HG03575 (cell line): ENCODE results near the gene LAMA4.
"Not testable (repeated sequence)": the region's sequence is repeated elsewhere in the genome, so short reads cannot be mapped to it uniquely, and the experiment has no call there.

Experiments used
- ATAC-seq: cut with Tn5 transposase; IDR thresholded peaks from one replicate; pipeline ENCODE4 v1.9.1; 2021; ENCODE audit not compliant: unreplicated experiment, insufficient number of reproducible peaks, low FRiP score; ENCODE audit errors: extremely low read depth

LAMA4 gene

GRCh38 chr6:112221981-112222852, 32.1 kb downstream of the LAMA4 start:
- no peak for ATAC-seq

GRCh38 chr6:112221561-112221960, 32.8 kb downstream of the LAMA4 start:
- no peak for ATAC-seq

- ATAC-seq: no peak
Measured at GRCh38 chr6:112218563-112218962, 35.8 kb downstream of the LAMA4 start.

GRCh38 chr6:112216662-112217551, 37.5 kb downstream of the LAMA4 start:
- no peak for ATAC-seq

- ATAC-seq: no peak
Measured at GRCh38 chr6:112215488-112216284, 38.7 kb downstream of the LAMA4 start.

GRCh38 chr6:112214739-112215269, 39.6 kb downstream of the LAMA4 start:
- no peak for ATAC-seq

- no peak for ATAC-seq
Measured at GRCh38 chr6:112210852-112211251, 43.5 kb downstream of the LAMA4 start.

- no peak for ATAC-seq
Measured at GRCh38 chr6:112209131-112209530, 45.2 kb downstream of the LAMA4 start.

GRCh38 chr6:112207776-112208175, 46.6 kb downstream of the LAMA4 start:
- no peak for ATAC-seq

- no peak for ATAC-seq
Measured at GRCh38 chr6:112207131-112207530, 47.2 kb downstream of the LAMA4 start.

- ATAC-seq: no peak
Measured at GRCh38 chr6:112206110-112206458, 48.3 kb downstream of the LAMA4 start.

- no peak for ATAC-seq
Measured at GRCh38 chr6:112205427-112206109, 48.8 kb downstream of the LAMA4 start.

- ATAC-seq: no peak
Measured at GRCh38 chr6:112204350-112204706, 50.0 kb downstream of the LAMA4 start.

GRCh38 chr6:112203577-112204349, 50.6 kb downstream of the LAMA4 start:
- ATAC-seq: no peak

GRCh38 chr6:112202639-112203341, 51.6 kb downstream of the LAMA4 start:
- no peak for ATAC-seq

- ATAC-seq: not testable (repeated sequence)
Measured at GRCh38 chr6:112200185-112200914, 54.0 kb downstream of the LAMA4 start.

- no peak for ATAC-seq
Measured at GRCh38 chr6:112199001-112199403, 55.4 kb downstream of the LAMA4 start.
